ENCODE measurements around the gene OPRL1. TPM values are rescaled to one million over a fixed set of nuclear protein-coding genes. Genes with fewer than 3 reads are reported as not detected.

Gene OPRL1
- total RNA-seq, 2 experiments from 2014 or later: 0.61 to 0.63 TPM

DNA sequence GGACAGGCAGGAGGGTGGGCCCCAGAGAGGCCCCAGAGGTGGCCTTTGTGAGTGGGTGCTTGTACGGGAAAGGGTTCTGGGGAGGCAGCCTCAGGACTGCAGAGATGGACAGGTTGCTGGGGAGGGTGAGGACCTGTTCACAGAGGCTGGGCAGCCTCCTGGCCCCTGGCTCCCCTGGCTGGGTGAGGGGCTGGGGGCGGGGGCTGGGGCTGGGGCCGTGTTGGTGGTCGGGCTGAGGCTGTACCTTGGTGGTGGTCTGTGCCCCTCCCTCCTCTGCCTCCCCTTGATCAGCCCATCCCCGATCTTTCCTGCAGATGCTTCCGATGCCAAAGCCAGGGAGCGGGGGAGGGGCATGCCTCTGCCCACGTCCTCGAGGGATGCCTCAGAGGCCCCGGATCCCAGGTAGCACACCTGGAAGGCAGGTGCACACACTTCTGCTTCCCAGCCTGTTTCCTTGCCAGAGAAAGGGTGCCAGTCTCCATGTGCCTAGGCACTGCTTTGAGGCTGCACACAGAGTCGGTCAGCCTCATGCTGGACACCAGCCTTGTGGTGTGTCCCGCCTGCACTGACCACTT is 12.1 kb upstream of the OPRL1 start:
- Mint-ChIP-seq H3K9me3 (no peaks in the 10 kb centered on the region), H3K4me1 (ENCODE audit: low read depth) (peaks cover 35% of the 10 kb centered on the region), H3K36me3 (ENCODE audit: low read depth) (no peaks in the 10 kb centered on the region), H3K4me3 (no peak overlapping the region), H3K27me3 (no peaks in the 10 kb centered on the region), H3K27ac (peak overlapping the region; percentile 30)
- POLR2A ChIA-PET: interaction anchor here (0.7 to 2.8 kb wide), 3 partner anchors 12 to 16 kb away, joined by 3 to 15 read pairs (median 4); partner anchors contain the start of genes OPRL1 and RGS19
- CTCF ChIA-PET: no interaction called here
- DNase-seq (no peak), ATAC-seq (no peak)
- intact Hi-C loops (cut with micrococcal nuclease): loop anchor here (10.0 kb wide), 1 partner anchor 93 kb away; the partner anchor contains the start of gene SAMD10
- TF ChIP-seq, protein P1, sequence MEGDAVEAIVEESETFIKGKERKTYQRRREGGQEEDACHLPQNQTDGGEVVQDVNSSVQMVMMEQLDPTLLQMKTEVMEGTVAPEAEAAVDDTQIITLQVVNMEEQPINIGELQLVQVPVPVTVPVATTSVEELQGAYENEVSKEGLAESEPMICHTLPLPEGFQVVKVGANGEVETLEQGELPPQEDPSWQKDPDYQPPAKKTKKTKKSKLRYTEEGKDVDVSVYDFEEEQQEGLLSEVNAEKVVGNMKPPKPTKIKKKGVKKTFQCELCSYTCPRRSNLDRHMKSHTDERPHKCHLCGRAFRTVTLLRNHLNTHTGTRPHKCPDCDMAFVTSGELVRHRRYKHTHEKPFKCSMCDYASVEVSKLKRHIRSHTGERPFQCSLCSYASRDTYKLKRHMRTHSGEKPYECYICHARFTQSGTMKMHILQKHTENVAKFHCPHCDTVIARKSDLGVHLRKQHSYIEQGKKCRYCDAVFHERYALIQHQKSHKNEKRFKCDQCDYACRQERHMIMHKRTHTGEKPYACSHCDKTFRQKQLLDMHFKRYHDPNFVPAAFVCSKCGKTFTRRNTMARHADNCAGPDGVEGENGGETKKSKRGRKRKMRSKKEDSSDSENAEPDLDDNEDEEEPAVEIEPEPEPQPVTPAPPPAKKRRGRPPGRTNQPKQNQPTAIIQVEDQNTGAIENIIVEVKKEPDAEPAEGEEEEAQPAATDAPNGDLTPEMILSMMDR (IDR thresholded peaks at IDR 0.05): no peak

DNA sequence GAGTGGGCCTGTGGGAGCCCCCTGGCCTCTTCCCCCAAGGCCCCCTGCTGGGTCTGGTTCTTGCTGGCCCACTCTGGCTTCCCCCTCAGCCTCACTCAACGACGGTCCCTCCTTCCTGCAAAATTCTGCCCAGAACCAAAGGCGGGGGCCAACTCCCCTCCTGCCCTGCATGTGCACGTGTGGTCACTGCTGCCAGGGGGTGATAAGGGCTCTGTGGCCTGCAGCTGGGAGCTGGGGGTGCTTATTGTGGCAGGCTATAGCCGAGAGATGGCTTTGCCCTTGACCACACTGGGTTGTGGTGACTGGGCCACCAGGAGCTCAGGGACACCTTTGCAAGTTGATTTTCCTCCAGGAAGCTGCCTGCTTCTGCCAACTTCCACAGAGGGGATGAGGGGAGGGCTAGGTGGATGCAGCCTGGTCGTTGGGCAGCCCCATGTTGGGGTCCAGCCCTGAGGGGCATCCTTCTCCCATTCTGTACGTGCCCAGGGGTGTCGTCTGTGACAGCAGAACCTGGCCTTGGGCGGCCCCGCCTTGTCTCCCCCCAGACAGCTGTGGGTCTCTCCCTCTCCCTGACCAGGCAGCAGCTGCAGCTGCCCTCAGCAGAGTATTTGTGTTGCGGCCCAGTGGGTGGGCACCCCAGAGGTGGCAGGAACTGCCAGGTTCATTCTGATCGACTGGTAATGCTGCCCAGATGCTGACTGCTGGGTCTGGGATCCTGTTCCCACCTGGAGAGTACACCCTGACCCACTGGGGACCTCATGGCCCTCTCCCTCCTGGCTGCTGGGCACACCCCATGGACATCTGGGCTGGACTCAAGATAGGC is 11.3 kb upstream of the OPRL1 start:
- H3K27me3 Mint-ChIP-seq: no peaks in the 10 kb centered on the region
- POLR2A ChIA-PET: interaction anchor here (0.7 to 2.8 kb wide), 2 partner anchors 11 to 17 kb away, joined by 3 to 15 read pairs; partner anchors contain the start of genes OPRL1 and RGS19
- TF ChIP-seq, protein P1 (IDR thresholded peaks at IDR 0.05): no peak
- H3K9me3 Mint-ChIP-seq: no peaks in the 10 kb centered on the region
- peaks cover 35% of the 10 kb centered on the region for H3K4me1 Mint-ChIP-seq (ENCODE audit: low read depth)
- H3K4me3 Mint-ChIP-seq: no peak overlapping the region
- no peak overlapping the region for H3K27ac Mint-ChIP-seq
- no peak for ATAC-seq
- no peak for DNase-seq
- H3K36me3 Mint-ChIP-seq (ENCODE audit: low read depth): peaks cover 2% of the 10 kb centered on the region
- CTCF ChIA-PET: interaction anchor here (1.1 to 1.6 kb wide), 3 partner anchors 8 to 17 kb away, joined by 3 to 5 read pairs (median 4); no protein-coding TSS in a partner anchor
- intact Hi-C loops (cut with micrococcal nuclease): loop anchor here (10.0 kb wide), 1 partner anchor 94 kb away; the partner anchor contains the start of gene SAMD10

DNA sequence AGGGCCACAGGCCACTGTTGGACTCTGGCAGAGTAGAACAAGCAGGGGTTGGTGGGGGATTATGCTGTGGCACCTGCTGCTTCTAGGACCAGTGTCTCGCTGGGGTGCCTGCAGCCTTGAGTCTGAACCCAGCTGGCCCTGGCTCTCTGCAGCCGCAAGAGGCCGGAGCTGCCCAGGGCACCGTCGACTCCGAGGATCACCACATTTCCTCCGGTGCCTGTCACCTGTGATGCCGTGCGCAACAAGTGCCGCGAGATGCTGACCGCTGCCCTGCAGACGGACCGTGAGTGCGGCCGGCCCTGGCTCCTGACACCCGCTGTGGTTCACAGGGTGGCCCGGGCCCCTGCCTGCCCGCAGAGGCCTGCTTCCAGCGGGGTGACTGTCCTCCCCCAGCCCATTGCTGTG is 10.7 kb upstream of the OPRL1 start:
- DNase-seq: no peak
- intact Hi-C loops (cut with micrococcal nuclease): loop anchor here (10.0 kb wide), 1 partner anchor 94 kb away; the partner anchor contains the start of gene SAMD10
- Mint-ChIP-seq H3K36me3 (ENCODE audit: low read depth) (peaks cover 2% of the 10 kb centered on the region), H3K27me3 (no peaks in the 10 kb centered on the region), H3K4me3 (no peak overlapping the region), H3K4me1 (ENCODE audit: low read depth) (peaks cover 29% of the 10 kb centered on the region), H3K9me3 (no peaks in the 10 kb centered on the region), H3K27ac (no peak overlapping the region)
- TF ChIP-seq, protein P1 (IDR thresholded peaks at IDR 0.05): no peak
- no peak for ATAC-seq
- CTCF ChIA-PET: interaction anchor here (0.7 to 1.6 kb wide), 7 partner anchors 9 to 532 kb away, joined by 3 to 5 read pairs (median 3); partner anchors contain the start of genes OPRL1, PRPF6 and PTK6
- POLR2A ChIA-PET: interaction anchor here (2.8 kb wide), 1 partner anchor 10 kb away, joined by 15 read pairs; the partner anchor contains the start of genes OPRL1 and RGS19

DNA sequence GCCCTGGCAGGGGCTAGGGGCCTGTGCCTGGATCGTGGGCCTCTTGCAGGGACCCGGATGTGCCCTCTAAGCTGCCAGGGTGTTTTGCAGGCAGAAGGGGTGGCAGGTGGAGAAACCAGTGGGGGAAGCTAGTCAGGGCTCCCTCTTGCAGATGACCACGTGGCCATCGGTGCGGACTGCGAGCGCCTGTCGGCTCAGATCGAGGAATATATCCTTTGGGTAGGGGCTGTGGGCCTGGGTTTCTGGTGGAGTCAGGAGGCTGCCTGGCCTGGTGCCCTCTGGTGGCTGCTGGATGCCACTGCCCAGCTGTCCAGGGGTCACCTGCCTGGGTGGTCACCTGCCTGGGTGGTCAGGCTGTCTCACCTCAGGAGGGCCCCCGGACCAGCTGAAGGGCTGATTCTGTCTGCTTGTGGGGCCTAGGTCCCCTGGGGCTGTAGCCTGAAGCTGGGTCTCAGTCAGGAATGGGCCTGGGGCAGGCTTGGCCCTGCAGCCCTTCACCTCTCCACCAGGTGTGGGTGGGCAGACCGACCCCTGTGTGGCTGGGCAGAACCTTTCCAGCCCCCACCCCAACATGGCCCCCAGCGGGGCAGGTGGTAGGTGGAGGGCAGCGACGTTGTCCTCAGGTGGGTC is 10.2 kb upstream of the OPRL1 start:
- H3K4me3 Mint-ChIP-seq: no peak overlapping the region
- ATAC-seq: no peak

More for the DNA sequence above, 10.2 kb upstream of the OPRL1 start:
- Mint-ChIP-seq H3K4me1 (ENCODE audit: low read depth) (peaks cover 23% of the 10 kb centered on the region), H3K9me3 (no peaks in the 10 kb centered on the region), H3K36me3 (ENCODE audit: low read depth) (peaks cover 2% of the 10 kb centered on the region), H3K27me3 (no peaks in the 10 kb centered on the region), H3K27ac (no peak overlapping the region)
- ChIA-PET CTCF (interaction anchor here (0.7 to 1.6 kb wide), 10 partner anchors 8 to 532 kb away, joined by 3 to 5 read pairs (median 3); partner anchors contain the start of genes C20orf204, OPRL1, PRPF6 and PTK6), POLR2A (interaction anchor here (0.7 to 2.8 kb wide), 2 partner anchors 10 to 50 kb away, joined by 3 to 15 read pairs; partner anchors contain the start of genes OPRL1 and RGS19)
- TF ChIP-seq, protein P1 (IDR thresholded peaks at IDR 0.05): peak; percentile 84
- DNase-seq: peak; percentile 49
- intact Hi-C loops (cut with micrococcal nuclease): loop anchor here (10.0 kb wide), 1 partner anchor 95 kb away; the partner anchor contains the start of gene SAMD10
